Activated T-helper 1 cell treated with Interleukin-2 at 50 U/mL for 16 hours (primary cell): ENCODE data around the gene BAX.
"Not testable (repeated sequence)": the region's sequence is repeated elsewhere in the genome, so short reads cannot be mapped to it uniquely, and the experiment has no call there.

Source experiments
- DNase-seq: peaks from one replicate; pipeline ENCODE4 v3.0.0-alpha.2; 2020; ENCODE audit warnings: low read depth

Gene BAX

DNA sequence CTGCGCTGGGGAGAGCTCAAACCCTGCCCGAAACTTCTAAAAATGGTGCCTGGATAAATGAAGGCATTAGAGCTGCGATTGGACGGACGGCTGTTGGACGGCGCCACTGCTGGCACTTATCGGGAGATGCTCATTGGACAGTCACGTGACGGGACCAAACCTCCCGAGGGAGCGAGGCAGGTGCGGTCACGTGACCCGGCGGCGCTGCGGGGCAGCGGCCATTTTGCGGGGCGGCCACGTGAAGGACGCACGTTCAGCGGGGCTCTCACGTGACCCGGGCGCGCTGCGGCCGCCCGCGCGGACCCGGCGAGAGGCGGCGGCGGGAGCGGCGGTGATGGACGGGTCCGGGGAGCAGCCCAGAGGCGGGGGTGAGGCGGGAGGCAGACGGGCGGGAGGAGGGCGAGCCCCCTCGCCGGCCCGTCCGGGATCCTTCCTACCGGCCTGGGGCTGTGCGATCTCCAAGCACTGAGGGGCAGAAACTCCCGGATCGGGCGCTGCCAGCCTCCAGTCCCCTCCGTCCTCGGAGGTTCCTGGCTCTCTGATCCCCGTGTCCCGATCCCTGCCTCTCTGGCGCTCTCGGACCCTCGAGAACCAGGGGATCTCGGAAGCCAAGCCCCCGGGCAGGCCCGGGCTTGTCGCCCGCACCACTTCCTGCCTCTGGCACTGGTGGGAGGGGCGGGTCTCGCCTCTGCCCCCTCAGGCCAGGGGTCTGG lies at the start of gene BAX:
Gene BAX (plus strand): TSS at position 281 of the 713 bp plus-strand sequence. CDS start 54 bp downstream, at position 335.
- DNase-seq, result peak; percentile 76

DNA sequence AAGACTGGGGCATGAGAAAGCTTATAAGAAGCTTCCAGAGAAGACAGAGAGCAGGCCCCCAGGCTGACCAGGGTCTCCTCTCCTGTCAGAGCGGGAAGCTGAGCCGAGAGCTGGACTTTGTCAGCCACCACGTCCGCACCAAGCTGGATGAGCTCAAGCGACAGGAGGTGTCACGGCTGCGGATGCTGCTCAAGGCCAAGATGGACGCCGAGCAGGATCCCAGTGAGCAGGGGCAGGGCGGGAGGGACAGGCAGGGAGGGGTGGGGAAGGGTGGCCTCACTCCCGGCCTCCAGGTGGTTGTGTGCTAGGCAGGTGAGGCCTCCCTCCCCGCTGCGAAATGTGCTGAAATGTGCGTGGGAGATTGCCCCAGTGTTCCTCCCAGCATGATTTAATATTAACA lies 49.0 kb upstream of the BAX start:
- no peak for DNase-seq

DNA sequence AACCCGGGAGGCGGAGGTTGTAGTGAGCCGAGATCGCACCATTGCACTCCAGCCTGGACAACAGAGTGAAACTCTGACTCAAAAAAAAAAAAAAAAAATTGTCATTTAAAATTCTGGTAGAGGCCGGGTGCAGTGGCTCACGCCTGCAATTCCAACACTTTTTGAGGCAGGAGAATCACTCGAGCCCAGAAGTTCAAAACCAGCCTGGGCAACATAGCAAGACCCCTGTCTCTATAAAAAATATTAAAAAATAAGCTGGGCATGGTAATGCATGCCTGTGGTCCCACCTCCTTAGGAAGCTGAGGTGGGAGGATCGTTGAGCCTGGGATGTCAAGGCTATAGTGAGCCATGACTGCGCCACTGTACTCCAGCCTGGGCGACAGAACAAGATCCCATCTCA lies 48.4 kb upstream of the BAX start:
- DNase-seq, result no peak

DNA sequence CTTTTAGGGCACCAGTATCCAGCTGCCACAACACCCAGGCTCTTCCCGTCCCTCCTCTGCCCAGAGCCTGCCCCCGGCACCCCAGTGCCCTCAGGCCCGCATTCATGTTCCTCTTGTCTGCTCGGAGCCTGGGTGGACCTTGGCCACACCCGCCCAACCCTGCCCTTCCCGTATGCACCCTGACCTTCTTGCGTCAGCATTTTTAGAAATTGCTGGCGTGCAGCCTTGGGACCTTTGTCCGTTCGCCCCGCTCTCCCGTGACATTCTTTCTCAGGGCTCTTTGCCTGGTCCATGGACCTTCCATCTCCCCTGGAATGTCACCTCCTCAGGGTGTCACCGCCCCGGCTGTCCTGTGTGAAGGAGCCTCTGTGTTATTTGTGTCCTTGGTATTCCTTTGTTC lies 47.0 kb upstream of the BAX start:
- no peak for DNase-seq

DNA sequence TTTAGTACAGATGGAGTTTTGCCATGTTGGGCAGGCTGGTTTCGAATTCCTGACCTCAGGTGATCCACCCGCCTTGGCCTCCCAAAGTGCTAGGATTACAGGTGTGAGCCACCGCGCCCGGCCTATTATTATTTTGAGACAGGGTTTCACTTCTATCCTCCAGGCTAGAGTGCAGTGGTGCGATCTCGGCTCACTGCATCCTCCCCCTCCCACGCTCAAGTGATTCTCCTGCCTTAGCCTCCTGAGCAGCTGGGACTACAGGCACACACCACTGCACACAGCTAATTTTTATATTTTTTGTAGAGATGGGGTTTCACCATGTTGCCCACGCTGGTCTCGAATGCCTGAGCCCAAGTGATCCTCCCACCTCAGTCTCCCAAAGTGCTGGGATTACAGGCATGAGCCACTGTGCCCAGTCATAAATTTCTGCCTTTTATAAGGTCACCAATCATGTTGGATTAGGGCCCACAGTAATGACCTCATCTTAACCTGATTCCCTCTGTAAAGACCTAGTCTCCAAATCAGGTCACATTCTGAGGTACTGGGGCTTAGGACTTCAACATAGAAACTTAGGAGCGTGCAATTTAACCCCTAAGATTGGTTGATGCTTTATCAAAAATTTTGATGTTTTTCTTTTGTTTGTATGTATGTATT lies 45.1 kb upstream of the BAX start:
- DNase-seq, result not testable (repeated sequence)

DNA sequence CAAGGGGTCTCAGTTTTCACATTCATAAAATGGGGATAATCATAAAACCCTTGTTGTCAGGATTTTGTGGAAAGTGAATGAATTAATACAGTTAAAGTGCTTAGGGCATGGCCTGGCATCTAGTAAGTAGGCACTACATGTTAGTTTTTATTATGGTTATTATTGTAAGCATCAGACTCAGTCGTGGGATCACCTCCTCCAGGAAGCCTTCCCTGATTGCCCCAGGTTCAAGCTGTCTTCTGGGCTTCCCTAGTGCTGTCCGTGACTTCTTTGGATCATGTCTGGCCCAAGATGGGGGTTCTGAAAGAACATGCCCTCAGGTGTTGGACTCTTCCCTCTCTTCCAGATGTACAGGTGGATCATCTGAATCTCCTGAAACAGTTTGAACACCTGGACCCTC lies 43.9 kb upstream of the BAX start:
- no peak for DNase-seq

DNA sequence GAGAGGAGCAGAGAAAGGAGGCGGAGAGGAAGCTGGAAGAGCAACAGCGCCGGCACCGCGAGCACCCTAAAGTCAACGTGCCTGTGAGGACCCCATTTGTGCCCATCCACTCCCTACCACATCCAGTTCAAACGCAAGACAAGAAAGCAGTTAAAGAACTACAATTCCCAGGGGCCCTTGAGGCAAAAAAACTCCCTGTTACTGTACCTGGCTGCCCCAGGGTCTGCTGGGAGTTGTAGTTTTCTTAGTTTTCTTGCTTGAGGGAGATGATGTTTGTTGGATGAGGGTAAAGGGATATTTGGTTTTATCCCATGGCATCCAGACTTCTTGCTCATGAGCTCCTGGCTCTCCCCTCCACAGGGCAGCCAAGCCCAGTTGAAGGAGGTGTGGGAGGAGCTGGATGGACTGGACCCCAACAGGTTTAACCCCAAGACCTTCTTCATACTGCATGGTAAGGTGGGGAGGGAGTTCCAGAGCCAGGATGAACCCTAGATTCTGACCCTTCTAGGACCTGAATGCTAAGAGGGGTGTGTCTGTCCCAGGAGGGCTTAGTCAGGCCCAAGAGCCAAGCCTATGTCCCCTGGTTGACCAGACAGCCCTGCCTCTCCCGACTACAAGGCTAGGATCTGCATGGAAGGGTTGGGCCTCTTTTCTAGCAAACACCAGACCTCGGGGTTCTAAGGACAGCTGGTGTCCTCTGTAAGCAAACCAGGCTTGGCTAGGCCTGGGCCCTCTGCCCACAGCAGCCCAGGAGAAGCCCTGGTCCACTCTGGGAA lies 41.4 kb upstream of the BAX start:
- DNase-seq, result no peak

DNA sequence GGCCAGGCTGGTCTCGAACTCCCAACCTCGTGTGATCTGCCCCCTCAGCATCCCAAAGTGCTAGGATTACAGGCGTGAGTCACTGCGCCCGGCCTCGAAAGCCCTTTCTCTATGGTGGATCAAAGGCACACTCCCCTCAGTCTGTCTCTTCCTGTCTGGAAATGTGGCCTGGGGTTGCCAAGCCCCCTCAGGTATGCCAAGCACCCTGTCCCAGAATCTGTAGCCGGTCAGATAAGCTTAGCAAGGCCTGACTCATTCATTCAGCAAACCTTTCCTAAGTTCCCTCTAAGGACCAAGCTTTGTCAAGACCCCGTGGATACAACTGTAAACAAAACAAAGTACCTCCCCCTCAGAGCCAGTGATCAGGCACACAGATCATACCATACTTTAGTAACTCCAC lies 40.5 kb upstream of the BAX start:
- DNase-seq, result no peak

DNA sequence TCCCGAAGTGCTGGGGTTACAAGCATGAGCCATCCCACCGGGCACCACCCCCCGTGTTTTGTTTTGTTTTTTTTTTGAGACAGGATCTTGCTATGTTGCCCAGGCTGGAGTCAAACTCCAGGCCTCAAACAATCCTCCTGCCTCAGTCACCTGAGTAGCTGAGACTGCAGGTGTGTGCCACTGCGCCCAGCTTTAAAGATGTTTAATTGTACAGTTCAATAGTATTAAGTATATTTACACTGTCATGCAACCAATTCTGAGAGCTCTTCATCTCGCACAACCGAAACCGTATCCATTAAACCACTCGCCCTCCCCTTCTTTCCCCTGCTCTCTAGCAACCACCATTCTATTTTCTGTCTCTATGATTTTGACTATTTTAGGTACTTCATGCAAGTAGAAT lies 38.9 kb upstream of the BAX start:
- no peak for DNase-seq

DNA sequence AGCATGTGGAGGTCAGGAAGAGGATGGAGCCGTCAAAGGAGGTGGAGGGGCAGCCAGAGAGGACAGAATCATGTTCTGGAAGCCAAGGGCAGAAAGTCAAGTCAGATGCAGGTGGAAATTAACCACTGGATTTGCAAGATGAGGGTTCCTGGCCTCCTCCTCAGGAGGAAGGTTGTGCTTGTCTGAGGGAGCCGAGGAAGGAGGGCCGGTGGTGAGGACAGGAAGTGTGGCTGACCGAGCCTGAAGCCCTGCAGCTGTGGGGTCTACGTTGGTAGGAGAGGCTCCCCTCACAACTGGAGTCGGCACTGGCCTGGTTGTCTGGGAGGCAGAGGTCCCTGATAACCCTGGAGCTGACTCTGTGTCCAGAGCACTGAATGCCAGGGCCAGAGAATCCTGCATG lies 36.6 kb upstream of the BAX start:
- no peak for DNase-seq

DNA sequence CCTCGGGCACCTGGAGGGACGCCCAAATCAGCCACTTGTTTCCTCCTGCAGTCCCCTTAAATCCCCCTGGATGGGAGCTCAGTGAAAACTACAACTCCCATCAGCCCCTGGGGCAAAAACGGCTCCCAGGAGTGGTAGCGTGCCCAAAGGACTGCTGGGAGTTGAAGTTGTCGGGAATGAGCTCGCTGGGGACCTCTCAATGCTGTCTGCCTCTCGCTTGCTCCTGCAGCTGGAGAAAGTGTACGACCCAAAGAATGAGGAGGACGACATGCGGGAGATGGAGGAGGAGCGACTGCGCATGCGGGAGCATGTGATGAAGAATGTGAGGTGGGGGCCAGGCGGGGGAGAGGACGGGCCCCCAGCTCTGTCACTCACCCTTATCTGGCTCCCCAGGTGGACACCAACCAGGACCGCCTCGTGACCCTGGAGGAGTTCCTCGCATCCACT lies 35.9 kb upstream of the BAX start:
- DNase-seq, result no peak

DNA sequence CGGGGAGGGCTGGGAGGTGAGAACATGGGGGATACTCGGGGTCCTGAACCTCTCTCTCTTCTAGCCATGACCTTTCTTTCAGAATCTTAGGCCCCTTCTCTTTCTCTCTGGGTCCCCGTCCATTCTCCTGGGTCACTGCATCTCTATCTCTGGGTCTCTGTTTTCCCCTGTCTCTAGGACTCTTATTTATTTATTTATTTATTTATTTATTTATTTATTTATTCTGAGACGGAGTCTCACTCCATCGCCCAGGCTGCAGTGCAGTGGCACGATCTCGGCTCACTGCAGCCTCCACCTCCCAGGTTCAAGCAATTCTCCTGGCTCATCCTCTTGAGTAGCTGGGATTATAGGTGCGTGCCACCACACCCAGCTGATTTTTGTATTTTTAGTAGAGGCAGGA lies 35.4 kb upstream of the BAX start:
- not testable (repeated sequence) for DNase-seq

DNA sequence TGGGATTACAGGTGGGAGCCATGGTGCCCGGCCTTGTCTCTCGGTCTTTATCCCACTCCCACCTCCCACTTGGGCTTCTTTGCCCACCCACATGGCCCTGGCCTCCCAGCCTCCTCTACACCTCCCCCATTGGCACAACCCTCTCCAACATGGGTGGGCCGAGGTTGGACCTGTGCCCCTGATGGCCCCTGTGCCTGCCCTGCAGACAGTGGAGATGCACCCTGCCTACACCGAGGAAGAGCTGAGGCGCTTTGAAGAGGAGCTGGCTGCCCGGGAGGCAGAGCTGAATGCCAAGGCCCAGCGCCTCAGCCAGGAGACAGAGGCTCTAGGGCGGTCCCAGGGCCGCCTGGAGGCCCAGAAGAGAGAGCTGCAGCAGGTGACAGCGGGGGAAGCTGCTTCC lies 33.7 kb upstream of the BAX start:
- no peak for DNase-seq

DNA sequence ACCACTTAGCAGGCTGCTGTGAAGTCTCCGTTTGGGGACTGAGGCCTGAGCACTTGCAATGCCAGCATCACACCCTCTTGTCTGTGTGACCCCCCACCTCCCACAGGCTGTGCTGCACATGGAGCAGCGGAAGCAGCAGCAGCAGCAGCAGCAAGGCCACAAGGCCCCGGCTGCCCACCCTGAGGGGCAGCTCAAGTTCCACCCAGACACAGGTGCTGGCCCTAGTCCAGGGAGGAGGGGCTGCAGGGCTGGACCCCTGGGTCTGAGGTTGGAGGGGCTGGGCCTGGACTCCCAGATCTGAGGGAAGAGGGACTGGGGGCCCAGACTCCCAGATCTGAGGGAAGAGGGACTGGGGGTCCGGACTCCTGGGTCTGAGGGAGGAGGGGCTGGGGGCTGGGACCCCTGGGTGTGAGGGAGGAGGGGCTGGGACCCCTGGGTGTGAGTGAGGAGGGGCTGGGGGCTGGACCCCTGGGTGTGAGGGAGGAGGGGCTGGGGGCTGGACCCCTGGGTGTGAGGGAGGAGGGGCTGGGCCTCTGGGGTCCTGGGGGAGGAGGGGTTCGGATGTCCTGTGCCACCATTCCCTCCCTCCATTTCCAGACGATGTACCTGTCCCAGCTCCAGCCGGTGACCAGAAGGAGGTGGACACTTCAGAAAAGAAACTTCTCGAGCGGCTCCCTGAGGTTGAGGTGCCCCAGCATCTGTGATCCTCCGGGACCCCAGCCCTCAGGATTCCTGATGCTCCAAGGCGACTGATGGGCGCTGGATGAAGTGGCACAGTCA lies 32.8 kb upstream of the BAX start:
- no peak for DNase-seq

DNA sequence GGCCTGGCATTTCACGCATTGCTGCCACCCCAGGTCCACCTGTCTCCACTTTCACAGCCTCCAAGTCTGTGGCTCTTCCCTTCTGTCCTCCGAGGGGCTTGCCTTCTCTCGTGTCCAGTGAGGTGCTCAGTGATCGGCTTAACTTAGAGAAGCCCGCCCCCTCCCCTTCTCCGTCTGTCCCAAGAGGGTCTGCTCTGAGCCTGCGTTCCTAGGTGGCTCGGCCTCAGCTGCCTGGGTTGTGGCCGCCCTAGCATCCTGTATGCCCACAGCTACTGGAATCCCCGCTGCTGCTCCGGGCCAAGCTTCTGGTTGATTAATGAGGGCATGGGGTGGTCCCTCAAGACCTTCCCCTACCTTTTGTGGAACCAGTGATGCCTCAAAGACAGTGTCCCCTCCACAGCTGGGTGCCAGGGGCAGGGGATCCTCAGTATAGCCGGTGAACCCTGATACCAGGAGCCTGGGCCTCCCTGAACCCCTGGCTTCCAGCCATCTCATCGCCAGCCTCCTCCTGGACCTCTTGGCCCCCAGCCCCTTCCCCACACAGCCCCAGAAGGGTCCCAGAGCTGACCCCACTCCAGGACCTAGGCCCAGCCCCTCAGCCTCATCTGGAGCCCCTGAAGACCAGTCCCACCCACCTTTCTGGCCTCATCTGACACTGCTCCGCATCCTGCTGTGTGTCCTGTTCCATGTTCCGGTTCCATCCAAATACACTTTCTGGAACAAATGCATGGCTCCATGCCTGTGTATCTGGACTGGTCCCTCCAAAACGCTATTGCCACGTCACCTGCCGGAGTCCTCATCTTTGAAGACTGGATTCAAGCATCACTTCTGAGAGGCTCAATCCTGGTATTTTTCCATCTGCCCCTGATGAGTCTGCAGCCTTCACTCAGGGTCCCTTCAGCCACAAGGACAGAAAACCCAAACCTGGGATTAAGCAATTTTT lies 31.9 kb upstream of the BAX start:
- DNase-seq, result no peak

DNA sequence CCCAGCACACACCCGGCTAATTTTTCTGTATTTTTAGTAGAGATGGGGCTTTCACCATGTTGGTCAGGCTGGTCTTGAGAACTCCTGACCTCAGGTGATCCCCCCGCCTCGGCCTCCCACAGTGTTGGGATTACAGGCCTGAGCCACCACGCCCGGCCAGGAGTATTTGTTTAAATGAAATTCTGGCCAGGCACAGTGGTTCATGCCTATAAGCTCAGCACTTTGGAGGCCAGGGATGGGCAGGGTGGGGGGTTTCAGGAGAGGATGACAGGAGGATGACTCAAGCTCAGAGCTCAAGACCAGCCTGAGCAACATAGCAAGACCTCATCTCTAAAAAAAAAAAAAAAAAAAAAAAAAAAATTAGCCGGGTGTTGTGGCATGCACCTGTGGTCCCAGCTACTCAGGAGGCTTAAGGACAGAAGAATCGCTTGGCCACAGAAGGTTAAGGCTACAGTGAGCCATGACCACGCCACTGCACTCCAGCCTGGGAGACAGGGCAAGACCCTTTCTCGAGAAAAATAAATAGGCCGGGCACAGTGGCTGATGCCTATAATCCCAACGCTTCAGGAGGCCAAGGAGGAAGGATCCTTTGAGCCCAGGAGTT lies 29.3 kb upstream of the BAX start:
- no peak for DNase-seq

DNA sequence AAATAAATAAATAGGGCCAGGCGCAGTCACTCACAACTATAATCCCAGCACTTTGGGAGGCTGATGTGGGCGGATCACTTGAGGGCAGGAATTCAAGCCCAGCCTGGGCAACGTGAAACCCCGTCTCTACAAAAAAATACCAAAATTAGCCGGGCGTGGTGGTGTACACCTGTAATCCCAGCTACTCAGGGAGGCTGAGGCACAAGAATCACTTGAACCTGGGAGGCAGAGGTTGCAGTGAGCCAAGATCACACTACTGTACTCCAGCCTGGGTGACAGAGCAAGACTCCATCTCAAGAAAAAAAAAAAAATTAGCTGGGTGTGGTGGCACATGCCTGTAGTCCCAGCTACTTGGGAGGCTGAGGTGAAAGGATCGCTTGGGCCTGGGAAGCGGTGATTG lies 28.8 kb upstream of the BAX start:
- DNase-seq, result not testable (repeated sequence)

DNA sequence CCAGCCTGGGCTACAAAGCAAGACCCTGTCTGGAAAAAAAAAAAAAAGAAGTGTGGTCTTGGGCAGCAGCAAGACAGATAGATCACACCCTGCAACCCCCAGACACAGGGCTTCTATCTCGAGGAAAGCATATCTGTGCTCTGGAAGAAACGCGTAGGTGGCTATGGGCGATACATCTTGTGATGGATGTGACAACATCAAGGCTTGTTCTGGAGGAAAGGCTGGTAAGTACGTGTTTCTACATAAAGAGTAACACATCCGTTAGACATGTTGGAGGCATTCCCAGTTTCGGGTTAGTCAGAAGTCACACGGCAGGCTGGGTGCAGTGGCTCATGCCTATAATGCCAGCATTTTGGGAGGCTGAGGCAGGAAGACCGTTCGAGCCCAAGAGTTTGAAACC lies 27.8 kb upstream of the BAX start:
- DNase-seq, result no peak

DNA sequence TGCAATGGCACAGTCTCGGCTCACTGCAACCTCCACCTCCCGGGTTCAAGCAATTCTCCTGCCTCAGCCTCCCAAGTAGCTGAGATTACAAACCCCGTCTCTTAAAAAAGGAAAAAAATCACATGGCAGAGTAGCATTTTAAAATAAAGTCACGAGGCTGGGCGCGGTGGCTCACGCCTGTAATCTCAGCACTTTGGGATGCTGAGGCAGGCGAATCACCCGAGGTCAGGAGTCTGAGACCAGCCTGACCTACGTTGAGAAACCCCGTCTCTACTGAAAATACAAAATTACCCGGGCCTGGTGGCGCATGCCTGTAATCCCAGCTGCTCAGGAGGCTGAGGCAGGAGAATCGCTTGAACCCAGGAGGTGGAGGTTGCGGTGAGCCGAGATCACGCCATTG lies 27.0 kb upstream of the BAX start:
- DNase-seq, result not testable (repeated sequence)

DNA sequence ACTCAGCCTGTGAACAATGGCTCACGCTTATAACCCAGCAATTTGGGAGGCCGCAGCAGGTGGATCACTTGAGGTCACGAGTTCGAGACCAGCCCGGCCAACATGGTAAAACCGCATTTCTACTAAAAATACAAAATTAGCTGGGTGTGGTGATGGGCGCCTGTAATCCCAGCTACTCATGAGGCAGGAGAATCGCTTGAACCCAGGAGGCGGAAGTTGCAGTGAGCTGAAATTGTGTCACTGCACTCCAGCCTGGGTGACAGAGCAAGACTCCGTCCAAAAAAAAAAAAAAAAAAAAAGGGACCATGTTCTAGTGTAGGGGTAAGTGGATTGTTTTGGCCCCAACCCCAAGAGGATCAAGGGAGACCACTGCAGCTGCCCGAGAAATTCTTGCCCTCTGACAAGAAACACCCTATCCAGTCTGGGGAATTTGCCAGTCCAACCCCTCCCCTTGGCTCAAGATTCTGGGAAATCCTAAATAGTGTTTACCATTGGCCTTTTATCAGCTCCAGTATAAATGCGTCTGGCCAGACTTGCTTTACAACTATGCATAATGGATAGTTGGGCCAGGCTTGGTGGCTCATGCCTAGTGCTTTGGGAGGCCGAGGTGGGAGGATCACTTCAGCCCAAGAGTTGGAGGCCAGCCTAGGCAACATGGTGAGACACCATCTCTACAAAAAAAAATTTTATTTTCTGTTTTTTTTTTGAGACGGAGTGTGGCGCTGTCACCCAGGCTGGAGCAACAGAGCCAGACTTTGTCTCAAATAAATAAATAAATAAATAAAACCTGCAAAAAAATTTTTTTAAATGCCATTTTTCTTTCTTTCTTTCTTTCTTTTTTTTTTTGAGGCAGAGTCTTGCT lies 26.3 kb upstream of the BAX start:
- no peak for DNase-seq
